G401.6 (cell line): ENCODE results near the gene PDS5B.
"Not testable (repeated sequence)": the region's sequence is repeated elsewhere in the genome, so short reads cannot be mapped to it uniquely, and the experiment has no call there.

ENCODE experiments used
- FAIRE-seq: peaks from 2 replicates; lab custom pipeline; 2012; peaks lifted over from hg19 to GRCh38; lab: Jason Lieb, UNC

The PDS5B gene

DNA sequence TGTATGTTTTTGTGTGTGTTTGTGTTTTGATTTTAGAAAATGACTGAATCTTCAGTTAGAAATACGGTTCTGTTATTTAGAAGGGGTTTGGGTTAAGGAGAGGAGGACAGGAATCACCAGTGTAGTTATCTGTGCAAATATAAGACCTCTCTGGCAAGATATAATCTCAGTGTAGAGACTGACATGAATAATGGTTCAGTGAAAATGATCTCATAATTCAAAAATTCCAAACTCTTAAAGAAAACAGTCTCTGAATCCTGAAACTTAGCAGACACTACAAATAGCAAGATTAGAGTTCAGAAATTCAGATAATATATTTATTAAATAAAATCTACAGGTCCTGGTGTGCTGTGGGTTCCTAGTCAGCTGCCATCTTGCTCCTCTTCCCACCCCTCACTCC lies 73.5 kb downstream of the PDS5B start:
- FAIRE-seq, result no peak

- FAIRE-seq, result no peak
Measured at GRCh38 chr13:32660227-32660626, 74.0 kb downstream of the PDS5B start.

GRCh38 chr13:32661685-32662084 lies 75.4 kb downstream of the PDS5B start:
- FAIRE-seq, result peak; percentile 56

DNA sequence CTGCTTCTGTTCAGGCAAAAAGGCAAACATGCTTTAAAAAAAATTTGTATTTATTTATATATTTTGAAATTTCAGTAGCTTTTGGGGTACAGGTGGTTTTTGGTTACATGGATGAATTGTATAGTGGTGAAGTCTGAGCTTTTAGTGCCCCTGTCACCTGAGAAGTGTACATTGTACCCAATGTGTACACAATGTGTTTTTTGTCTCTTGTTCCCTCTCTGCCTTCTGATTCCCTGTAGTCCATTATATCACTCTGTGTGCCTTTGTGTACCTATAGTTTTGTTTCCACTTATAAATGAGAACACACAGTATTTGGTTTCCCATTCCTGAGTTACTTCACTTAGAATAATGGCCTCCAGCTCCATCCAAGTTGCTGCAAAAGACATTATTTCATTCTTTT lies 77.4 kb downstream of the PDS5B start:
- FAIRE-seq, result no peak

- no peak for FAIRE-seq
Measured at GRCh38 chr13:32666990-32667571, 80.8 kb downstream of the PDS5B start.

- FAIRE-seq, result peak; percentile 95
Measured at GRCh38 chr13:32669030-32669646, 82.9 kb downstream of the PDS5B start.

- FAIRE-seq, result no peak
Measured at GRCh38 chr13:32674503-32674902, 88.3 kb downstream of the PDS5B start.

DNA sequence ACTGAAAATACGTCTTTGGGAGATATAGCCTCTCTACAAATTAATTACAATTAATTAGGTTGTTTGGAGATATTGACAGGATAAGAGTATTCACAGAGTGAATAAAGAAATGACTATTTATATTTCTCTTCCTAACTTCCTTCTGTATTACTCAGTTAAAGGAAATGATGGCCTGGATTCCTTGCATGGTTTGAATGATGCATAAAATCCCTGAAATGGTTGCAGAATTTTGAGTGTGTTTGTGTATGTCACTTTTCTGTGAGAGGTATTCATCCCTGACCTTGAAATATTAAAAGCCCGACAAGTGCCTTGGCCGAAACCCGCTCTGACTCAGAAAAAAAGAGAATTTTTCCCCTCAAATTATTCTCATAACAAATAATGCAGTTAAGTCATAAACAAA lies 90.0 kb downstream of the PDS5B start:
- no peak for FAIRE-seq

- no peak for FAIRE-seq
Measured at GRCh38 chr13:32682130-32682529, 95.9 kb downstream of the PDS5B start.

GRCh38 chr13:32682740-32683139 lies 96.5 kb downstream of the PDS5B start:
- no peak for FAIRE-seq

GRCh38 chr13:32687275-32687674 lies 101.0 kb downstream of the PDS5B start:
- no peak for FAIRE-seq

DNA sequence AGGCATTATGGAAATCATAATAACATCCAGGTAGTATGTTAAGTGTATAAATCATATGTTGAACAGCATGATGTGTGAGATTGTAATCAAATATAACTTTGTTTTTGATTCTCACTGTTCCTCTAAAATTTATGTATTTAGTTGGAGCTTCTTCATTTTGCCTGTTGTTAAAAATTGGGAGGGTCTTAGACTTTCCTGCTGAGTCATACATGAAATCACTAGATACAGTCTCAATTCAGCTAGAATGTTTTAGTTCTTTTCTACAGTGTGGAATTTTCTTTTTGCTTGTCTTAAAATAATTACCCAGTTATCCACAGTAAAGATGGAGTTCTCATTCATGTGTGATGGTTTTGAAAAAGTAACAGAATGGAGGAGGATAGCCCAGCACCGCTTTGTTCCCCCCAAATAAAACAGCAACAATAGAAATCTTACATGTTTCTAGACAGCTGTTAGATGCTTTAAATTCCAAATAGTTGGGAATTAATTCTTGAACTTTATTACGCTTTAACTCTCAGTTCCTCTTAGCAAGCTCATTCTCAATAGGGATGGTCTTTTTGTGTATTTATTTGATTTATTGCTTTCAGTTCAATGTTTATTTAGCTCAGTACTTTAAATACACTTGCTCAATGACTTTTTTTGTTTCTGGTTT lies 109.5 kb downstream of the PDS5B start:
- peak; percentile 47 for FAIRE-seq

DNA sequence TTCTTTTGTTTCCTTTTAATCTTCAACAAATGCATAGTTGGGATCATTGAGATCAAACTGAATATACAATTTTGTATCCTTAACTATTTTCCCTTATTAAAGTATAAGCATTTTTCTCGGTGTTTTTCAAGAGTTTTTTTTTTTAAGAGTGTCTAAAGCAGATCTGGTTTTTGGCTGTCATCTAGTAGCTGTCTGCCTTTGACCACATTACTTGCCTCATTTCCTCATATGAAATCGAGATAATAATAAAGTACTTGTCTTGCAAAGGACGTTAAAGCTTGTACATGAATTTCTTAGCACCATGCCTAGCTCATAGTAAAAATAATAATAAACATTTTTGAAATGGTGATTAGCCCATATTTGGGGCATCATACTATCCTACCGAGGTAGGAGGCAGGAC lies 121.2 kb downstream of the PDS5B start:
- no peak for FAIRE-seq

- peak; percentile 17 for FAIRE-seq
Measured at GRCh38 chr13:32713397-32713796, 127.1 kb downstream of the PDS5B start.

- FAIRE-seq, result not testable (repeated sequence)
Measured at GRCh38 chr13:32716201-32716600, 129.9 kb downstream of the PDS5B start.

DNA sequence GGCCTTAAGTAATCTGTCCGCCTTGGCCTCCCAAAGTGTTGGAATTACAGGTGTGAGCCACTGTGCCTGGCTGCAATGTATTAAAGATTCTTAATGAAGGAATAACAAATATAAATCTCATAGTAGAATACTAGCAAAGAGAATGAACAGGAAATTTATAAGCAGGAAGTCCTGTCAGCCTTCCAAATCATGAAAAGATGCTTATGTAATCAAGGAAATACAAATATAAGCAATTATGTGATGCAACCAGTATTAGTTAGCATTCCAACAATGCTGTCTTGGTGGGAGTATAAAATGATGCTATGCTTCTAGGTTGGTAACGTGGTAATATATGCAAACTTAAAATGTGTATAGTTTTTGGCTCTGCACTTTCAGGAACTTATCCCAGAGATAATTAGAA lies 133.8 kb downstream of the PDS5B start:
- FAIRE-seq, result no peak

DNA sequence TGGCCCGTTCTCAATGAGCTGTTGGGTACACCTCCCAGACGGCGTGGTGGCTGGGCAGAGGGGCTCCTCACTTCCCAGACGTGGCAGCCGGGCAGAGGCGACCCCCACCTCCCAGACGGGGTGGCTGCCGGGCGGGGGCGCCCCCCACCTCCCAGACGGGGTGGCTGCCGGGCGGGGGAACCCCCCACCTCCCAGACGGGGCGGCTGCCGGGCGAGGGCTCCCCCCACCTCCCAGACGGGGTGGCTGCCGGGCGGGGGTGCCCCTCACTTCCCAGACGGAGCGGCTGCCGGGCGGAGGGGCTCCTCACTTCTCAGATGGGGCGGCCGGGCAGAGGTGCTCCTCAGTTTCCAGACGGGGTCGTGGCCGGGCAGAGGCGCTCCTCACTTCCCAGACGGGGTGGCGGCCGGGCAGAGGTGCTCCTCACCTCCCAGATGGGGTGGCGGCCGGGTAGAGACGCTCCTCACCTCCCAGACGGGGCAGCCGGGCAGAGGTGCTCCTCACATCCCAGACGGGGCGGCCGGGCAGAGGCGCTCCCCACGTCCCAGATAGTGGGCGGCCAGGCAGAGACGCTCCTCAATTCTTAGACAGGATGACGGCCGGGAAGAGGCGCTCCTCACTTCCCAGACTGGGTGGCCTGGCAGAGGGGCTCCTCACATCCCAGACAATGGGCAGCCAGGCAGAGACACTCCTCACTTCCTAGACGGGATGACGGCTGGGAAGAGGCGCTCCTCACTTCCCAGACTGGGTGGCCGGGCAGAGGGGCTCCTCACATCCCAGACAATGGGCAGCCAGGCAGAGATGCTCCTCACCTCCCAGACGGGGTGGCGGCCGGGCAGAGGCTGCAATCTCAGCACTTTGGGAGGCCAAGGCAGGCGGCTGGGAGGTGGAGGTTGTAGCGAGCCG lies 135.1 kb downstream of the PDS5B start:
- FAIRE-seq, result not testable (repeated sequence)

DNA sequence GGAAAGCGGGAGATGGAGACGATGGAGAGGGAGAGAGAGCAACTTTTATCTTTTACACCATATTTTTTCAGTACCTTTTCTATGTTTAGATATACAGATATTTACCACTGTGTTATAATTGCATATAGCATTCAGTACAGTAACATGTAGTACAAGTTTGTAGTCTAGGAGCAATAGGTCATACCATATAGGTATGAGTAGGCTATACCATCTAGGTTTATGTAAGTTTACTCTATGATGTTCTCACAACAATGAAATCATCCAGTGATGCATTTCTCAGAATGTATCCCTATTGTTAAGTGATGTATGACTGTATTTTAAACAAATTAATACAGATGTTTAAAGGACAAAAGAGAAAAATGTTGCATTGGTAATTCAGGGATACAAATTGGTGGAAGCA lies 136.1 kb downstream of the PDS5B start:
- FAIRE-seq, result no peak

GRCh38 chr13:32723987-32724386 lies 137.7 kb downstream of the PDS5B start:
- no peak for FAIRE-seq

DNA sequence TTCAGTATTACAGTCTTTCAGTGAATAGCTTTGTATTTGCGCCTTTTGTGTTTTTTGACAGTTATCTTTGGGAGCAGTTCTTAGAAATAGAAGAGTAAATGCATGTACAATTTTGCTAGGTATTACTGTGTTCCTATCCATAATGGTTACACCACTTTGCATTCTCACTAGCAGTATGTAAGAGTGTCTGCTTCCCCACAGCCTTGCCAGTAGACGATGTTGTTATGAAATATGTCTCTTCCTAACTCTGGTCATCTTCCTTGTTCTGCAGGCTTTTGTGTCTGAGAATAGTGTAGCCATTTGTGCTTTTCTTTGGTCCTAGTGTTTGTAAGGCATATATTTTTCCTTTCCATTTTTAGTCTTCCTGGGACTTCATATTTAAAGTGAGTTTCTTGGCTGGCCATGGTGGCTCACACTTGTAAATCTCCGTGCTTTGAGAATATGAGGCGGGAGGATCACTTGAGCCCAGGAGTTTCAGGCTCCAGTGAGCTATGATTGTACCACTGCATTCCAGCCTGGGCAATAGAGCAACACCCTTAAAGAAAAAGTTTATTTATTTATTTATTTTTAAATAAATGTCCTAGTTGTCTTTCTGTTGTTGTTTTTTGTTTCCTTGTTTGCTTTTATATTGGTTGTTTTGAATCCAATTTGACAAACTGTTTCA lies 140.3 kb downstream of the PDS5B start:
- no peak for FAIRE-seq

DNA sequence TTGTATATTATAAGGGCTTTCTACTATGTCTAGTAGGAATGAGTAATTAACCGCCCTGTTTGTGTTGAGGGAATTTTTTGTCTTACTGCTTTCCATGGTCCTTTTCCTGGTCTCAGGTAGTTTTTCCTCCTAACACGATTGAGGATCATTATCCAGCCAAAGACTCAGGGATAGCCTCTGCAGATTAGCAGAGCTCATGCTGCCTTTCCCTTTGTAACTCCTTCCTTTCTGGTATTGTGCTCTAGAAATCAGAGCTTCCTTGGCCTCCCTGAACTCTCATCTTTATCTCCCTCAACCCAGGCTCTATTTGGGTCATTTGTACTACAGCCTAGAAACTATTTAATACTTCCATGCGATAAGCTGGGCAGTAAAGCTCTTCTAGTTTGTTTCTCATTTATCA lies 142.1 kb downstream of the PDS5B start:
- FAIRE-seq, result no peak

GRCh38 chr13:32729097-32729496 lies 142.8 kb downstream of the PDS5B start:
- FAIRE-seq, result not testable (repeated sequence)
